ACHN (cell line): ENCODE results near the gene HNF1A.
"Not testable (repeated sequence)": the region's sequence is repeated elsewhere in the genome, so short reads cannot be mapped to it uniquely, and the experiment has no call there.

Experiments used
- DNase-seq: peaks from one replicate; pipeline ENCODE4 v3.0.0-alpha.2; 2015
- in situ Hi-C: cut with HindIII; loops from 2 replicates; pipeline ENCODE4 v1.10.0; 2017; ENCODE audit warnings: low sequenced_read_pairs, low pct_ligation_motif_present, low pct_unique_long_range_greater_than_20kb

HNF1A gene, protein sequence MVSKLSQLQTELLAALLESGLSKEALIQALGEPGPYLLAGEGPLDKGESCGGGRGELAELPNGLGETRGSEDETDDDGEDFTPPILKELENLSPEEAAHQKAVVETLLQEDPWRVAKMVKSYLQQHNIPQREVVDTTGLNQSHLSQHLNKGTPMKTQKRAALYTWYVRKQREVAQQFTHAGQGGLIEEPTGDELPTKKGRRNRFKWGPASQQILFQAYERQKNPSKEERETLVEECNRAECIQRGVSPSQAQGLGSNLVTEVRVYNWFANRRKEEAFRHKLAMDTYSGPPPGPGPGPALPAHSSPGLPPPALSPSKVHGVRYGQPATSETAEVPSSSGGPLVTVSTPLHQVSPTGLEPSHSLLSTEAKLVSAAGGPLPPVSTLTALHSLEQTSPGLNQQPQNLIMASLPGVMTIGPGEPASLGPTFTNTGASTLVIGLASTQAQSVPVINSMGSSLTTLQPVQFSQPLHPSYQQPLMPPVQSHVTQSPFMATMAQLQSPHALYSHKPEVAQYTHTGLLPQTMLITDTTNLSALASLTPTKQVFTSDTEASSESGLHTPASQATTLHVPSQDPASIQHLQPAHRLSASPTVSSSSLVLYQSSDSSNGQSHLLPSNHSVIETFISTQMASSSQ

DNA sequence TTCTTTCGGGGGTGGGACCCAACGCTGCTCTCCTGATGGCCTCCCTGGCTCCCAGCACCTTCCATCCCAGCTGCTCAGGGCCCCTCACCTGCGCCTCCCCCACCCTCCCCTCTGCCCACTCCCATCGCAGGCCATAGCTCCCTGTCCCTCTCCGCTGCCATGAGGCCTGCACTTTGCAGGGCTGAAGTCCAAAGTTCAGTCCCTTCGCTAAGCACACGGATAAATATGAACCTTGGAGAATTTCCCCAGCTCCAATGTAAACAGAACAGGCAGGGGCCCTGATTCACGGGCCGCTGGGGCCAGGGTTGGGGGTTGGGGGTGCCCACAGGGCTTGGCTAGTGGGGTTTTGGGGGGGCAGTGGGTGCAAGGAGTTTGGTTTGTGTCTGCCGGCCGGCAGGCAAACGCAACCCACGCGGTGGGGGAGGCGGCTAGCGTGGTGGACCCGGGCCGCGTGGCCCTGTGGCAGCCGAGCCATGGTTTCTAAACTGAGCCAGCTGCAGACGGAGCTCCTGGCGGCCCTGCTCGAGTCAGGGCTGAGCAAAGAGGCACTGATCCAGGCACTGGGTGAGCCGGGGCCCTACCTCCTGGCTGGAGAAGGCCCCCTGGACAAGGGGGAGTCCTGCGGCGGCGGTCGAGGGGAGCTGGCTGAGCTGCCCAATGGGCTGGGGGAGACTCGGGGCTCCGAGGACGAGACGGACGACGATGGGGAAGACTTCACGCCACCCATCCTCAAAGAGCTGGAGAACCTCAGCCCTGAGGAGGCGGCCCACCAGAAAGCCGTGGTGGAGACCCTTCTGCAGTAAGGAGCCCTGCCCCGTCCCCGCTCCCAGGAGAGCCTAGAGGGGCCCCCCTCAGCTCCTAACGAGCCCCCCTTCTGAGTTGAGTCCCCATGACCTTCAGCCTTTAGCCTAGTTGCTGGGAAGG is at the start of gene HNF1A:
Gene HNF1A (plus strand): TSS at position 248 of the 924 bp plus-strand sequence. CDS start 226 bp downstream, at position 474.
- peak; percentile 39 for DNase-seq
- in situ Hi-C loops = no loop called here

DNA sequence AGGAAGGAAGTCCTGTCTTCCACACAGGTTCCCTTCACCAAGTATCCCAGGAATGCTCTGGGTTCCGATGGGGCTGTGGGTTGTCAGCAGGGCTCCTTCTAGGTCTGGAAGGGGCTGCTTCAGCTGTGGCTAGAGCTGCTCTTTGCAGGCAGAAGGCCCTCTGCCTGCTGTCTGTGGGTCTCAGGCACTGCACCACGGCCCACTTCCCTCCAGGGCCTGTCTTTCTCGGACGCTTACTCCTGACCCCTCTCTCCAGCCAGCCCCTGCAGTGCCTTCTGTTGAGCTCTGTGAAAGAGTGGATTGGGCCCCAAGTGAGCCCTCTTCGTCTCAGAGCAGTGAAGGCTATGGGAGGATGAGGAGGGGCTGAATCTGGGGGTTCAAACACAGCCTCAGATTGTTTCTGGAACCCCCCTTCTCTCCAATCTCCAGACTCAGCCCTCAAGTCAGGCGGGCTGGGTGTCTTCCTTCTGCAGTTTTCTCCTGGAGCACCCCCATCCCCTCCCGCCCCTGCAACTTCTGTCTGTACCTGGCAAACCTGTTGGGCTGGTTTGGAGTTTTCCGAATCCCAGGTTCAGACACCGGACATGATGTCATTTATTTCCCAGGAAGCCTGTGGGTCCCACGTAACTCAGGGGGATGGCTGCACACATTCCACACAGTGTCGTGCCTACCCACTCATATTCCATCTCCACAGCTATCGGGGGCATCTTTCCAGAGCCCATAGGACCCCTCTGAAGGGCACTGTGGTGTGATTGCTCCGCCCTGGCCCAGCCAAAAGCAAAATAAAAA is 49.3 kb upstream of the HNF1A start:
- DNase-seq = no peak
- in situ Hi-C loops = no loop called here

DNA sequence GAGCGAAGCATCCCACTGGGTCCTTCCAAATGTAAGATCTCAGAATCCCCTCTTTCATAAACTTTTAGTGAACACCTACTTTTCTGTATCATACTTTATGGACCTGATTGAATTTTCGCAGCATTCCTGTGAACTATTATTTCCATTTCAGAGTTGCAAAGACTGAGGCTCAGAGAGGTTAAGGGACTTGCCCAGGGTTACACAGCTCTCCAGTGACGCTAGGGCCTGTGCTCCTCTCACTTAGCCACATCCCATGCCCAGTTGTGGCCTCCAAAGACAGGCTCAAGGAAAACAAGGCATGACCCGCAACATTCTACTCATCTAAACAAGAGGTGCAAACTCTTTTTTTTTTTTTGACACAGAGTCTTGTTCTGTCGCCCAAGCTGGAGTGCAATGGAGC is 48.3 kb upstream of the HNF1A start:
- in situ Hi-C loops = no loop called here

DNA sequence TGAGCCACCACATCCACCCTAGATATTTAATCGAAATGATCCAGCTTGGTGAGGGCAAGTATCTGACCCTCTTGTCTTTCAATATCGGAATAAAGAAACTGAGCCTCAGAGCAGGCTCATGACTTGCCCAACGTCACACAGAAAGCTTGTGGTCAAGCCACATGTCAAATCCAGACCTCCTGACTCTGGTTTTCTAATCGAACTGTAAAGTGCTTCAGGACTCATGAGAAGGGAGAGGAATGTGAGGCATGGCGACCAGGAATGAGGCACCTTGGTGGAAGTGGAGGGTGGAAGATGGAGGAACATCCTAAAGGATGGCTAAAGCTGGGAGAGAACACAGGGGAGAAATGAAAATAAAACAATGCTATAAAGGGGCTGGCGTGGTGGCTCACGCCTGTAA is 46.3 kb upstream of the HNF1A start:
- in situ Hi-C loops = no loop called here
- DNase-seq = no peak

More for the DNA sequence above, 48.3 kb upstream of the HNF1A start:
- DNase-seq = no peak

DNA sequence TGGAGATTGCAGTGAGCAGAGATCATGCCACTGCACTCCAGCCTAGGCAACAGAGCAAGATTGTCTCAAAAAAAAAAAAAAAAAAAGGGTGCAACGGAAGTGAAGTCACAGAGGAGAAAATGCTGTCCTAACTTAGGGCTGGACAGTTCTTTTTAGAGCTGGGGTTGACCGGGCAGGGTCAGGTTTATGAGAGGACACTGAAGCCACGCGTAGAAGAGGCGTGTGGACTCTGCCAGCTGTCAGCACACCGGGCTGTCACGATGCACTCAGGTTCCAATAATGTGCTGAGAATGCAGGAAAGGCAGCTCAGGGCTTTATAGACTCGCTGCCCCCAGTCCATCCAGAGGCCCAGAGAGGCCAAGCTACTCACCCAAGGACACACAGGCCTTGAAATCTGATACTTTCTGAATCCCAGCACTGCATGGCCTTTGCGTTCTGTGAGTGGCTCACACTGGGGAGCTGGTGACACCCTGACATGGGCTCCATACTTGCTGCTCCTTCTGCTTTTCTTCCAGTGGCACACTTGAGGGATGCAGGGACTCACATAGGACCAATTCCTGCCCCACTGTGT is 45.3 kb upstream of the HNF1A start:
- in situ Hi-C loops = no loop called here
- DNase-seq = no peak

DNA sequence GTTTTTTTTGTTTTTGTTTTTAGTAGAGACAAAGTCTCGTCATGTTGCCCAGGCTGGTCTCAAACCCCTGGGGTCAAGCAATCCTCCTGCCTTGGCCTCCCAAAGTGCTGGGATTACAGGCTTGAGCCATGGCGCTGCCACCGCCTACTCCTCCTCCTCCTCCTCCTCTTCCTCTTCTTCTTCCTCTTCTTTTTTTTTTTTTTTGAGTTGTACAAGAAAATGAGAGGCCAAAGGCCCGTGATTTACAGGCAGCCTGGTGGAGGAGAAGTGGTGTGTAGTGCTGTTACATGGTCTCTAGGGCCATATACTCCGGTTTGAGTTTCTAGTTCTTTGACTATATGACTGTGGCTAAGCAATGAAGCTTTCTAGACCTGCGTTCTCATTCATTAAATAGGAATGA is 44.6 kb upstream of the HNF1A start:
- in situ Hi-C loops = no loop called here
- DNase-seq = no peak

DNA sequence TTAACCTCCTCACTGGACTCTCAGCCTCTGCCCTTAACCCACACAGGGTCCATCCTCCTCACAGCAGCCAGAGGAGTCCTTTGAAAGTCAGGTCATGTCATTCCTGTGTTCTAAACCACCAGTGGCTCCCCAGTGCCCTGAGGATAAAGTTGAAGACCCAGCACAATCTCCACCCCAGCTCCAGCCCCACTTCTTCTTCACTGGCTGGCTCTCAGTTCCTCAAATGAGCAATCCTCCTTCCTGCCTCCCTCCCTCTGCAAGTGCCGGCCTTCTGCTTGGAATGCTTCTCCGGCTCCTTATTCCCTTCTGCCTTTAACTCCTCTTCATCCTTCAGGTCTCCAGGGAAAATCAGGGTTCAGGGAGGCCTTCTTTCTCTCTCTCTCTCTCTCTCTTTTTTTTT is 42.1 kb upstream of the HNF1A start:
- in situ Hi-C loops = no loop called here
- no peak for DNase-seq

DNA sequence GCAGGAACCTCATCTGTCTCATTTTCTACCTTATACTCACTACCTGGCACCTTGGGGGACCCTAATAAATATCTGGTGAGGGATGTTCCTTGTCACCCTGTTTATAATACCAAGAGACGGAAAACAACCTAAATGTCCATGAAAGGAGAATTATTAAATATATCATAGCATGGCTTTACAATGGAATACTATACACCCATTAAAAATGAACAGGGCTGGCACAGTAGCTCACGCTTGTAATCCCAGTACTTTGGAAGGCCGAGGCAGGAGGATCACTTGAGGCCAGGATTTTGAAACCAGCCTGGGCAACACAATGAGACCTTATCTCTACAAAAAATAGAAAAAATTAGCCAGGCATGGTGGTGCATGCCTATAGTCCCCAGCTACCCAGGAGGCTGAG is 39.8 kb upstream of the HNF1A start:
- in situ Hi-C loops = no loop called here
- no peak for DNase-seq

DNA sequence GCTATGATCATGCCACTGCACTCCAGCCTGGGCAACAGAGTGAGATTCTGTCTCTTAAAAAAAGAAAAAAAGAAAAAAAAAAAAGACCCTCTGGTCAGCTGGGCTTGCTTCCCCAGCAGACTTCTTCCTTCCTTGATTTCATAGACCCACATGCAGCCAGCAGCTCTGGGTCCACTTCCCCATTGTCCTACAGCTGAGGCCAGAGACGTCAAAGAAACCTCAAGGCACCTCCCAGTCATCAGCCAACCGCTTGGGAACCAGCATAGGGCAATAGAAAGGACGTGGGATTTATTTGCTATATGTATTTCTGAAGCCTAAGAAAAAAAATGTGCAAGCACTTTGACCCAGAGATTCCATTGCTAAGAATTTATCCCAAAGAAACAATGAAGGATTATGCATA is 38.8 kb upstream of the HNF1A start:
- in situ Hi-C loops = no loop called here

DNA sequence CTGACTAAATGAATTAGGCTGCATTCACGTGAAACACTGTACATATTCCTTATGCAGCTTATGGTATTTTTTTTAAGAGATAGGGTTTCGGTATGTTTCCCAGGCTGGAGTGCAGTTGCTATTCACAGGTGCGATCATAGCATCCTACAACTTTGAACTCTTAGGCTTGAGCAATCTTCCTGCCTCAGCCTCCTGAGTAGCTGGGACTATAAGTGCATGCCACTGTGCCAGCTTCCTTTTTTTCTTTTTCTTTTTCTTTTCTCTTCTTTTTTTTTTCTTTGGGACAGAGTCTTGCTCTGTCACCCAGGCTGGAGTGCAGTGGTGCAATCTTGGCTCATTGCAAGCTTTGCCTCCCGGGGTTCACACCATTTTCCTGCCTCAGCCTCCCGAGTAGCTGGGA is 38.3 kb upstream of the HNF1A start:
- in situ Hi-C loops = no loop called here
- DNase-seq = no peak

More for the DNA sequence above, 38.8 kb upstream of the HNF1A start:
- no peak for DNase-seq

DNA sequence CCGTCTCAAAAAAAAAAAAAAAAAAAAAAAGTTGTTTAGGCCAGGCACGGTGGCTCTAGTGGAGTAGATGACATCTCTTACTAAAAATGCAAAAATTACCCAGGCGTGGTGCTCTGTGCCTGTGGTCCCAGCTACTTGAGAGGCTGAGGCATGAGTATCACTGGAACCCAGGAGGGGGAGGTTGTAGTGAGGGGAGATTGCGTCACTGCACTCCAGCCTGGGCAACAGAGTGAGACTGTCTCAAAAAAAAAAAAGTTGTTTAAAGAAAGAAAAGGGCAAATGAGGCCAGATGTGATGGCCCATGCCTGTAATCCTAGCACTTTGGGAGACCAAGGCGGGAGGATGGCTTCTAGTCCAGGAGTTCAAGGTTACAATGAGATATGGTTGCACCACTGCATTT is 37.5 kb upstream of the HNF1A start:
- peak; percentile 99 for DNase-seq

DNA sequence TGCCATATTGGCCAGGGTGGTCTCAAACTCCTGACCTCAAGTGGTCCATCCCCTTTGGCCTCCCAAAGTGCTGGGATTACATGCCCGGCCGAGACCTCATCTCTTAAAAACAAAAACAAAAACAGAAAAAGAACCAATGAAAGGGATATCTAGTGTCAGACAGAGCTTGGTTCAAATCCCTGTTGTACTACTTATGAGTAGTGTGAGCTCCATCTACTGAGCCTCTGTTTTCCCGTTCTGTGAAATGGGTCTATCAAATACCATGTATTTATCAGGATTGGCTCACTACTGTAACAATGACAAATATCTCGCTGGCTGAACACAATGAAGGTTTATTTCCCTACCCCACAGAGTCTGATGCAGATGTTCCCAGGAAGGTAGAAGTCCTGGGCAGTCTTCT is 36.9 kb upstream of the HNF1A start:
- no peak for DNase-seq
- in situ Hi-C loops = no loop called here

More for the DNA sequence above, 37.5 kb upstream of the HNF1A start:
- in situ Hi-C loops = no loop called here

DNA sequence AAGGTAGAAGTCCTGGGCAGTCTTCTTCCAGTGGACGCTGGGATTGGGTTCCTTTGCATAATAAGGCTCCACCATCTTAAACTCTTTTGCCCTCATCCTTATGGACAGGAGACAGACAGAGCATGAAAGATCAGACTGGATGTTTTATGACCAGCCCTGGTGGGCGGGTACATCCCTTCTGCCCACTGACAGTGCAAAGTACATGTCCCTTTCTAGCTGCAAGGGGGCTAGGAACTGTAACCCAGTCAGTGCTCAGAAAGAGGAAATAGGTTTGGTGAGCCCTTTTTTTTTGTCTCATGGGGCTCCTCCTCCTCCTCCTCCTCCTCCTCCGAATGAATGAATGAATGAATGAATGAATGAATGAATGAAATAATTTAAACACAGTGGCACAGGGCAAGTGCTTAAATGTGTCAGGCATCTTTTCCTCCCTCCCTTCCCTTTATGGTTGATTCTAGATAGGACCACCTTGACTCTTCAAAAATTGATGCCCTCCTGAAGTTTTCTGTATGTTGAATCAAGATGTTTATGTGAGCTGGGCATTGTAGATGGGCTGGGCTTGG is 36.4 kb upstream of the HNF1A start:
- in situ Hi-C loops = no loop called here

DNA sequence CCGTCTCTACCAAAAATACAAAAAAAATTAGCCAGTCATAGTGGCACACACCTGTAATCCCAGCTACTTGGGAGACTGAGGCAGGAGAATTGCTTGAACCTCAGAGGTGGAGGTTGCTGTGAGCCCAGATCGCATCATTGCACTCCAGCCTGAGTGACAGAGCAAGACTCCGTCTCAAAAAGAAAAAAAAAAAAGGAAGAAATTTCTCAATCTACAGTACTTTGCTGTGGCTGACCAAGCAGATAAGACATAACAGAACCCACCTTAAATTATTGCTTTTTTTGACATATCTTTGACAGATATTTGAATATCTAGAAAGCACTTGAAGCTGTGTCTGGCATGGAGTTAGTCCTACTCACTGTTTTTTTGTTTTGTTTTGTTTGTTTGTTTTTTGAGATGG is 34.9 kb upstream of the HNF1A start:
- in situ Hi-C loops = no loop called here
- DNase-seq = no peak

More for the DNA sequence above, 36.4 kb upstream of the HNF1A start:
- no peak for DNase-seq

DNA sequence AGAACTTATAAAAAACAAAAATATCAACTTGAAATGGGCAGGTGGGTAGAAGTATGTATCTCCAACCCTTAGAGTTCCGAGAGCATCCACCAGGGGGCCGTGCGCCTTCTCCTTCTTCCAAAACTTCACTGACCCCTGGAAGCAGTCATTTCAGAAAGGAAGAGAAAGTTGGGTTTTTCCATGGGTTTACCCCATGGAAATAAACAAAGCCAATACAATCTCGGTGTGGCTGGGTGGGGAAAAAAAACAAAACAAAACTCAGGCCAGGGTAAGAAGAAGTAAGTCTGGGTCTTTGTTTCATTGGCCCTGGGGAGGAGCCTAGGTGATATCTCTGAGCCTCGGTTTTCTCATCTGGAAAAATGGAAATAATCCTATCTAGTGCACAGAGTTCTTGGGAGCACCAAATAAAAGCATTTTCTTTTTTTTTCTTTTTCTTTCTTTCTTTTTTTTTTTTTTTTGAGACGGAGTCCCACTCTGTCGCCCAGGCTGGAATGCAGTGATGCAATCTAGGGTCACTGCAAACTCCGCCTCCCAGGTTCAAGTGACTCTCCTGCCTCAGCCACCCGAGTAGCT is 33.6 kb upstream of the HNF1A start:
- in situ Hi-C loops = no loop called here
- peak; percentile 72 for DNase-seq

DNA sequence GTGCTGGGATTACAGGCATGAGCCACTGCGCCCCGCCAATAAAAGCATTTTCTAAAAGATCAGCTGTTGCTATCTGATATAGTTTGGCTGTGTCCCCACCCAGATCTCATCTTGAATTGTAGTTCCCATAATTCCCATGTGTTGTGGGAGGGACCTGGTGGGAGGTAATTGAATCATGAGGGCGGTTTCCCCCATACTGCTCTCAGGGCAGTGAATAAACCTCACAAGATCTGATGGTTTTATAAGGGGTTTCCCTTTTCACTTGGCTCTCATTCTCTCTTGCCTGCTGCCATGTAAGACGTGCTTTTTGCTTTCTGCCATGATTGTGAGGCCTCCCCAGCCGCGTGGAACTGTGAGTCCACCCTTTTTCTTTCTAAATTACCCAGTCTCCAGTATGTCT is 32.8 kb upstream of the HNF1A start:
- DNase-seq, in situ Hi-C loops: not testable (repeated sequence)

DNA sequence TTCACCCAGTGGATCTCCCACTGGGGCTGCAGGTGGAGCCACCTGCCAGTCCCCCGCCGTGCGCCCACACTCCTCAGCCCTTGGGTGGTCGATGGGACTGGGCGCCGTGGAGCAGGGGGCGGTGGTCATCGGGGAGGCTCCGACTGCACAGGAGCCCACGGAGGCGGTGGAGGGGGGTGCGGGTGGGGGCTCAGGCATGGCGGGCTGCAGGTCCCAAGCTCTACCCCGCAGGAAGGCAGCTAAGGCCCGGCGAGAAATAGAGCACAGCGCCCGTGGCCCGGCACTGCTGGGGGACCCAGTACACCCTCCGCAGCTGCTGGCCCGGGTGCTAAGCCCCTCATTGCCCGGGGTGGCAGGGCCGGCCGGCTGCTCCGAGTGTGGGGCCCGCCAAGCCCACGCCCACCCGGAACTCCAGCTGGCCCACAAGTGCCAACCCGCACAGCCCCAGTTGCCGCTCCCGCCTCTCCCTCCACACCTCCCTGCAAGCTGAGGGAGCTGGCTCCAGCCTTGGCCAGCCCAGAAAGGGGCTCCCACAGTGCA is 28.0 kb upstream of the HNF1A start:
- in situ Hi-C loops, DNase-seq: not testable (repeated sequence)
